Breast epithelium (tissue), 3 donors: ENCODE measurements around the gene AKIRIN2.

Source experiments
- CTCF ChIP-seq, 3 donors: fragments of 450-650 bp; IDR thresholded peaks; one replicate each; pipeline ENCODE4 v1.5.1; 2016 to 2017; ENCODE audit warnings: antibody characterized with exemption in 3 of 3, mild to moderate bottlenecking in 3 of 3, moderate library complexity in 3 of 3
- POLR2A ChIP-seq: fragments of 450-650 bp; IDR thresholded peaks from one replicate; pipeline ENCODE4 v1.6.1; 2016; ENCODE audit warnings: antibody characterized with exemption, mild to moderate bottlenecking, moderate library complexity

GRCh38 chr6:87738744-87739143 lies 36.7 kb upstream of the AKIRIN2 start:
- no peak for TF ChIP-seq CTCF (IDR thresholded peaks at IDR 0.05)
- no peak for TF ChIP-seq POLR2A
